ENCODE measurements around the gene DSCAML1.

Gene DSCAML1

GRCh38 chr11:117750916-117751662 is 45.9 kb downstream of the DSCAML1 start:
- DNase-seq, result no peak

GRCh38 chr11:117750357-117750756 is 46.7 kb downstream of the DSCAML1 start:
- no peak for DNase-seq

- DNase-seq, result no peak
Measured at GRCh38 chr11:117749541-117749910, 47.5 kb downstream of the DSCAML1 start.

DNA sequence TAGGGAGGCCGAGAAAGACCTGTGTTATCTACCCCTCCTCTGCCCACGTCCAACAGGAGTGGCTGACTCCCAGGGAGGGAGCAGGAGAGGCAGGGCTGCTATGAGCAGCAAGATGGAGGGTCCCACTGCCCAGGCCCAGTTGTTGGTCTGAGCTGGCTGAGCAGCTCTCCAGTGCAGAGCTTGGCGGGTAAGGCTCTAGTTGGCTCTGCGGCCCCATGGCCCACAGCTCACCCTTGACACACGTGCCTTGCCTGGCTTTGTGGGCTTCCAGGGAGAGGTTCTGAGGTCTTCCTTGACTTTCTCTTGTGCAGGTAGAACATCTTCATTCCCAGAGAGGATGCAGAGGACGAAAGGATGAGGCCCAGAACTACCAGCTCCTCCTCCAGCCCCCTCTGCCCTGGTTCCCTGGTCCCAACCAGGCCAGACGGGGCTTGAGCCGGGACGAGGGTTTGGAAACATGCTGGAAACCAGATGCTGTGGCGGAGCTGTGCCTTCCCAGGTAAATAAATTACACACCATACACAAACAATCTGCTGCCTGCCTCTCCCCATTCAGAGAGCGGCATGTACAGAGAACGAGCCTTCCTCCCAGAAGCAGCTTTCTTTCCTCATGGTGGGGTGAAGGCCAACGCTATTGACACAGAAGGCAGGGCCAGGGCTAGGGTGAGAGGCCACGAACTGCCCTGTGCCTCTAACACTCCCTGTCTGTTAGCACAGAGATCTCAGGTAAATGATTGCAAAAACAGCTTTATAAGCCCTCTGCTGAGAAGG is 48.1 kb downstream of the DSCAML1 start:
- DNase-seq, result no peak

- no peak for DNase-seq
Measured at GRCh38 chr11:117747892-117748291, 49.1 kb downstream of the DSCAML1 start.

GRCh38 chr11:117745346-117745745 is 51.7 kb downstream of the DSCAML1 start:
- no peak for DNase-seq

- DNase-seq, result no peak
Measured at GRCh38 chr11:117744471-117745150, 52.4 kb downstream of the DSCAML1 start.

DNA sequence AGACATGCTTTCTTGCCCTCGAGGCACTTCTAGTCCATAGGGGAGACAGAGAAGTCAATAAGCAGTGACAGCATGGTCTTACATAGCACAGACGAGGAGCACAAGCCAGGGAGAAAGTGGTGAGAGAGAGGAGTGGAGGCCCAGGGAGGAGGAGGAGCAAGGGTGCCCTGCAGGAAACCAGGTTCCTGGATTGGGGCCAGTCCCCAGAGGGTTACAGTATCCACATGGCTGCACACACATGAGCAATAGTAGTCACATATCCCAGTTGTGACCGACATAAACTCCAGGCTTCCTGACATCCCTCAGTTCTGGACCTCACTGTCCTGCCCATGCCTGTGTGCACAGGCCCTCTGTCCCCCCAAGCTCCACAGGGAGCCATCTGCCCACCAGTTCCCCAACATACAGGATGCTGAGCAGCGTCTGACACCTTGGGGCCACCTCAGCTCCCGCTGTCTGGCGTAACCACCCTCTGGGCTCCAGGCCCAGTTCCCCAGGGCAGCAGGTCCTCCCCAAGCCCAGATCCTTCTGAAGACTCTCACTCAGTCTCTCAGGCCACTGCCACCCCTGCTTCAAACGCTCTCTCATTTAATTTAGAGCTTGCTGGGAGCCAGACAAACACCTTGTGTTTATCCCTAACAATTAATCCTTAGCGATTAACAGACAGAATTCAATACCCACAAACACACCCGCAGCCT is 53.7 kb downstream of the DSCAML1 start:
- no peak for DNase-seq

DNA sequence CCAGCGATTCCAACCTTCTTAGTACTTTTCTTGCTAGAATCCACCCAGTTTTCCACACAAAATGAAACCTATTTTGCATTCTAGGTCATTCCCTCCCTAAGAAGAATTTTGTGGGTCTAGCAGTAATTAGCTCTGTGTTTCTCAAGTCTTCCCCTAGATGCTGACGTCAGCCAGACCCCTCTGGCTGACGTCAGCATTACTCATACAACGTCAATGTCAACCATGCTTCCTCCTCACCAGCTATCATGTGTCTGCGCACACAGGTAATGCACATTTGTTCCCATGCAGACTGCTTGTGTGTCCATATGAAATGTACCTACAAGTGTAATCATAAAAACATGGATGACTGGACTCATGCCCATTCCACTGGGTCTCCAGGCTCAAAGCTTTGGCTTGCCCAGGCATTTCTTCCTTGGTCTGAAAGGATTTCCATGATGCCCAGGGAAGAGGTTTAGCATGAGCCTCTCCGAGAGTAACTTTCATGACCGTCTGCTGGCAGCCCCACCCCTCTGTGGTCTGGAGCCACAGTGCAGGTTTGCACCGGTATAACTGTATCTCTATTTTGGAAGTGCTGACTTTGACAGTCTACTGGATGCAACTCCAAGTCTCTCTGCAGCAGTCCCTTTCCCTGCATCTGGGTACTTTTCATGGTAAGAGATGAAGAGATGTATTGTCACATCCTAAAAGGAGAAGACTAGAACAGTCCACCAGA is 58.6 kb downstream of the DSCAML1 start:
- DNase-seq, result no peak

- DNase-seq, result no peak
Measured at GRCh38 chr11:117735350-117735977, 61.6 kb downstream of the DSCAML1 start.

DNA sequence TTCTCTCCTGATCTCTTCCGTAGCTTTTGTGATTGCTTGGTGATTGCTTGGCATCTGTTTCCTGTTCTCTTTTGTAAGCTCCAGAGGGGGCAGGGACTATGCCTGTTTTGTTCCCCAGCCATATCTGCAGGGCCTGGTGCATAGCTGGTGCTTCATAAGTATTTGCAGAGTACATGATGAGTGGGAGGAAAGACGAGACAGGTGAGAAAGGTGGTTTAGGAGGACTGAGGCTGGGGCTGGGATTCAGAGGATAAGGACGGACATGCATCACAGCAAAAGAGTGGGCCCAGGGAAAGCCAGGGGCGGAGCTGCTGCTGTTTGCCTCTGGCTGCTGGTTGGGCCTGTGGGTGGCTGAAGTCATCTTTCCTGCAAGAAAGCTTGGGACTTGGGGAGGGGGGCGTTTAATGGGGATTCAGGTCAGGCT is 62.4 kb downstream of the DSCAML1 start:
- no peak for DNase-seq

DNA sequence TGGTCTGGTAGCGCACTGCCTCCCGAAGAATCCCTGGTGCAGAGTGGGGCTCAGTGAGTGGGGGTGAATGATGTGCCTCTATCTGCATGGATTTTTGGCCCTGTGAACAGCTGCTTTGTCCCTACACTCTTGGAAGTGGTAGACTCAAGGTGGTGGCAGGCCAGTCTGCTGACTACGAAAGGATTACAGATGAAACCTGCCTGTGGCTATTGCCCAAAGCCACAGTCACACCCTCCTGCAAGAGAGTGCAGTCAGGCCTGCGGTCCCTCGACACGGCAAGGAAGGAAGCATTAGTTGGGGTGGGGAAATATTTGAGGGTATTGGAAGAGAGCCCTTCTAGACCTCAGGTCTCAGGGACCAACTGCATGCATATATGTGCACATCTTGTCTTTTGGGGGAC is 63.7 kb downstream of the DSCAML1 start:
- DNase-seq, result no peak

GRCh38 chr11:117731722-117732290 is 65.2 kb downstream of the DSCAML1 start:
- no peak for DNase-seq

GRCh38 chr11:117730208-117730800 is 66.7 kb downstream of the DSCAML1 start:
- no peak for DNase-seq

DNA sequence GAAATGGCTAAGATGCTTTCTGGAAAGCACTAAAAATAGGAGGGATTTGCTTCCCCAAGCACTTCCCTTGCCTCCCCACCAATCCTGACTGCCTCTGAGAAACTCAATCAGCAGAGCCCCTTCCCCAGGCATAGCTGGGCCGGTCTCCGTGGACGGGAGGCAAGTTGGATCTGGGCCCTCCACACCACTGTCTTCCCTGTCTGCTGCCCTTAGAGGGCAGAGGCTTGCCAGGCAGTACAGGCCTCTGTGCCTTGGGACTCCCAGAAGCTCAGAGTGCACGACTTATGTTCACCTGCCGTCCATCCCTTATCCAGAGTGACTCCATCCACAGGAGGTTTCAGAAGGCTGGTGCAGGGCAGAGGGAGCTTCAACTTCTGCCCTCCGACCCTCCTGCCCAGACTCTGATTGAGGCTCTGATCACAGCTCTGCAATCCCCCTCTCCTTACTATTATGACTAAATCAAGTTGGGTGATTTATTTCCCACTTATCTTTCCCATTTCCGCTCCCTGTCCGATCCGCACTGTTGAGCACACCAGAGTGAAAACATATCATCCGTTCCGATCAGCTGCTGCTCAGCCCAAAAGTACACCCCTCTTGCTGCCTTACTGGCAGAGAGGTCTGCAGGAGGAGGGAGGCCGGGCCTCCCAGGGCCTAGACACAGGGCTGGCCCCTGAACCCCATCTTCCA is 71.8 kb downstream of the DSCAML1 start:
- no peak for DNase-seq

- DNase-seq, result no peak
Measured at GRCh38 chr11:117724621-117725020, 72.4 kb downstream of the DSCAML1 start.

DNA sequence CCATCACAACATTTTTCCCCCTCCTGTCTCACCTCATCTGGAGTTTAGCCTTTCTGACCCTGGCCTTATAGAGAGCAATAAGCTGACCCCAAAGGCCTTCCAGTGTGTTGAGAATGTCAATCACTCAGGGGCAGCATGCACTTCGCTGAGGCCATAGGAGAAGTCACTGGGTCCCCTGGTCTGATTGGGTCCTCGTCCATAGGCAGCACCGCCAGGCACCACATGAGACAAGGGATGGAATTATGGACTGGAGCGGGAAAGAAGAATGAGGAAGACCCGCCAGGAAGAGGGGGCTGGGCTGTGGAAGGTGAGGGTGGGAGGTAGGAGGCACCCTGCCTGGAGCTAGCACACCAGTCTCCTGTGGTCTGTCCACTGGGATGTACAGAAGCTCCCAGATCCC is 72.9 kb downstream of the DSCAML1 start:
- DNase-seq, result no peak

DNA sequence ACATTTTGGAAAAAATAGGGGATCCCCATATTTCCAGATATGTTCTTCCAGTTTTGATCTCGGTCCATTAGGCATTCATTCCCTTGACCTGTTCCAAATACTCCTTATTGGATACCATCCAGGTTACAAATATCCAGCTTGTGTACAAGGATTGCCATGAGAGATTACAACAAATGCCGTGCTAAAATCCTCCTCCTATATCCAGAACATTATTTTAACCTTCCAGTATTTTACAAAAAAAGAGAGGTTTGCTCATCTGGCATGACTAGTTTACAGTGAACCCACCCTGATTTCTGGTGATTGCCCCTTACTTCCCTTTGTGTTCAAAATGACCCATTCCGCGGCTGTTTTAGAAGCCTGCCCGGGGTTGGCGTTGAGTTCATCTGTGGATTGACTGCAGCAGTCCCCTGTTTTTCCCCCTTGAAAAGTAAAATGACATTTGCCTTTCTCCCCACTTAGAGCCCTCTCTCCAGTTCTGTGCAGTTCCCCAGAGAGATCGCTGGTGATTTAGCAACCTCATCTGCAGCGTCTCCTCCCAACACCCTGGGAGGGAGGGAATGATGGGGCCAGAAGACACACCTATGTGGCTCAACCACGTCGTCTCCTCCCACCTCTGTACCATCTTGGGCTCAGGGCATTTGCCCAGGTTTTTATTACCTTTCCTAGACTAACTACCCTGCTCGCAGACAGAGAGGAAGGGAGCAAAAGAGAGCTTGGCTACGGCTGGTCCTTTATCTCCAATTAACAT is 73.6 kb downstream of the DSCAML1 start:
- no peak for DNase-seq

DNA sequence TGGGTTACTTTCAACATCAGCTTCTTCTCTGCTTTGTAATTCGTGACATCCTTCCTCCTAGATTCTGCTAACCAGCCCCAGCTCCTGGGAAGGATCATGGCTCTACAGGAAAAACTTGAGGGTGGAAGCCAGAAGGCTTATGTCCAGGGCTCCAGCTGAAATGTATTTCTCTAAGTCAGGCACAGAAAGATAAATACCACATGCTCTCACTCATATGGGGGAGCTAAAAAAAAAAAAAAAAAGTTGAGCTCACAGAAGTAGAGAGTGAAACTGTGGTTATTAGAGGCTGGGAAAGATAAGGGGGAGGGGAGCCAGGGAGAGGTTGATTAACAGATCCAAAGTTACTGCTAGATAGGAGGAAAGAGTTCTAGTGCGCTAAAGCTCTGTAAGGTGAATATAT is 74.9 kb downstream of the DSCAML1 start:
- no peak for DNase-seq

- no peak for DNase-seq
Measured at GRCh38 chr11:117720061-117720511, 76.9 kb downstream of the DSCAML1 start.

Data from activated CD4-positive, alpha-beta T cell treated with anti-CD3 and anti-CD28 coated beads, Interleukin-2, amount 50 U/mL, for 16 hours (primary cell).